SHP77 (cell line): ENCODE measurements around the gene TSPAN18.

Experiments
- DNase-seq, 2 experiments: peaks; one replicate each; lab custom pipeline; 2025; lab: John Stamatoyannopoulos, UW

The TSPAN18 gene

DNA sequence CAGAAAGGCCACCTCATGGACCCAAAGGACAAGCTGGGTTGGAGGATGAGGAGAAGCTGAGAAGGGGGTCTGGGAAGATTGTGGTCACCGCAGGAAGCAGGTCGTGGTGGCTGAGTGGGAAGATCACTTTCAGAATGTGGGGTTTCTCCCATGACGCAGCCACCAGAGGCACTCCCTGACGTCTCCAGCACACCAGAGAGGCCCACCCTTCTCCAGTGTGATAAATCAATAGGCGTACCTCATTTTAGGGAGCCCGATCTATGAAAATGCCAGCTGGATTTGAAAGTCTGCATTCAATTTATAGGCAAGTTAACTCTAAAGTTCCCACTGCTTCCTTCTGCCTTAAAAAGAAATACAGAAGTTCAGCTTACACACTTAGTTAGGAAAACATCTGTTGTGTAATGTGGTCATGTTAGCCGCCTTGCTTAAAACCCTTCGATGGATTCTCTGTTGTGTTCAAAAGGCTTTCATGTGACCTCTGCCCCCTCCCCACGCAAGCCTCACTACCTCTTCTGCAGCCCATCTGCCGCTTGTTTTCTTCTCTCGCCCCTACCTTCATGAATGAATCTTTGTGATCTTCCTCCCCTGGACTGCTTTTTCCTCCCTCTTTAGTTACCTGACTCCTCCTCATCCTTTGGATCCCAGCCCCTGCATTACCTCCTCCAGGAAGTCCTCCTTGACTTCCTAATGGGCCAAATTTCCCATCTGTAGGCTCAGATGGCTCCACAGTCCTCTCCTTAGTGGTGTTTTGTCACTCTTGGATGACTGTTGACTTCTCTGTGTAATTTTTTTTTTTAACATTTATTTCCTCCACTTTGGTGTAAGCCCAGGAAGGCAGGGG is 10.7 kb downstream of the TSPAN18 start:
- DNase-seq, result no peak

DNA sequence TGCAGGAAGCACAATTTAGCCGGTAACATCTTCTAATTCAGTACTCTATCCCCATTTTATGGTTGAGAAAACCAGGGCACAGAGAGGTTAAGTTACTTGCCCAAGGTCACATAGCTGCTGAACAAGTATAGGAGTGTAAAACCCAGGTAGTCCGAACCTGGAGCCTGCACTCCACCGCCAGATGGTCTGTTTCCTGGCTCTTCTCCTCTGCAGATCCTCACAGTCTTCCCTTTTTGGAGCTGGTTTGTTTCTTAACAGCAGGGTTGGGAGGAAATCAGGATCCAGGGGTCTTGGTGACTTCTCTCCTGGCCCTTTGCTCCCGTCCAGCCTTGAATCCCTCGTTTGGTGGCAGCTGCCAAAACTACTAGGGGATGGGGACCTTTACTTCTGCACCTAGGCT is 12.0 kb downstream of the TSPAN18 start:
- DNase-seq, result no peak

DNA sequence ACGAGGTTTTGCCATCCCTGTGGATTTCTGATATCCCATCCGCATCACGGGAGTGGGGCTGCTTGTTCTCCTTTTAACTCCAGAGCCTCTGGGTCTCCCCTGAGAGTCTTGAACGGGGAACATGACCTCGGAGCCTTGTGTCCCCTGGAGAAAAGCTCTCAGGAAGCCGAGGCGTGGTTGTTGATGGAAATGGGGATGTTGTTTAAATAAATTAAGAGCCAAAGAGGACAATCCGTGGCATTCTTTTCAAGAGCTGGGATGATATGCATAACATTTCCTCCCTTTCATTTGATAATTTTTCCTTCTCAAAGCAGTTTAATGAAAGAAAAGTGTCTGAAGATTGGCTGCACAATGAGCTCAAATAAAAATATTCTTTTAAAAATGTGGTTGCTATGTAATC is 14.2 kb downstream of the TSPAN18 start:
- no peak for DNase-seq

GRCh38 chr11:44741976-44742375 is 15.2 kb downstream of the TSPAN18 start:
- DNase-seq, result no peak

DNA sequence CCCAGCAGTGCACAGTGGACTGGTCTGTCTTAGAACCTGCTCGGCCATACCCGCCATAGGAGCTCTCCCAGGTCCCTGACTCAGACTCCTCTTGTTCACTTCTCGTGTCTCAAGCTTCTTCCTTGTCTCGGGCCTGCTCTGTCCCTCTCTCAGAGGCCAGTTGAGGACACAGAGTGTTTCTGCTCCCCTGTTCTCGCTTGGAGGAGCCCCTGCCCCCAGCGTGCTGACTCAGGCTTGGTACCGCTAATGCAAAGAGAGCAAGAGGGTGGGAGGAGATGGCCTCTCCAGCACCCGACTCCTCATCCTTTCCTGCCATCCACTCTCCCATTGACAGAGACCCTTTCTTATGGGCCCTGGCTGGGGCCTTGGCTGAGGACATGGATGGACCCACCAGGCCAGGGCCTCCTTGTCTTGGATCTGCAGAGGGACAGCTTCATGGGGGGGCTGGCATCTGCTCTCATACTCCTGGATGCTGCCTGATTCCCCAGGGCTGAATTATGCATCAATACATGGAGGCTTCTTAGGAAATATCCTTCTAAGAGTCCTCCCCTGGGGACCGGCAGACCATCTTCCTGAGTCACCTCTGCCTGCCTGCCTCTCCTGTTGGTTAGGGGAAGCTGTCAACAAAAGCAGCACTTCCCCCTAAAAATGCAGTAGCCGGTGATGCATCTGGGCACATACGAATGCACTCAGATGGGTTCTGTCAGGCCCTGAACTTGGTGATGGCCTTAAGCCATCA is 15.9 kb downstream of the TSPAN18 start:
- DNase-seq, result no peak

DNA sequence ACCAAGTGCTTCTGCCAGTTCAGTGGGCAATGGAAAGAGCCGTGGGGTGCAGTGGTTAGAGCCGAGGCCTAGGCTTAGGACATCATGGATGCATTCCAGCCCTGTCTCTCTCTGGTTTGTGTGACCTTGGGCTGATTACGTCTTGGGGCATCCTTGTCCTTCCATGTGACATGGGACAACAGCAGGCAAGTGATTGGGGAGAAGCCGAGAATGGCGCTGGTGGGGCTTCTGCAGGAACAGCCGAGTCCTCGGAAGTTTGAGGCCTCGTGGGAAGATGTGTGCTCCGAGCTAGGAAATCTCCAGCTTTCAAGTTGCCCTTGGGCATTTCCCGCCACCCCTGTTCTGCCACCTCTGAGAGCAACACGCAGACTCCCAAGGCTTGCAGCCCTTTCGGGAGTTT is 16.6 kb downstream of the TSPAN18 start:
- DNase-seq, result no peak

- no peak for DNase-seq
Observed at GRCh38 chr11:44743959-44744557, 17.3 kb downstream of the TSPAN18 start.

DNA sequence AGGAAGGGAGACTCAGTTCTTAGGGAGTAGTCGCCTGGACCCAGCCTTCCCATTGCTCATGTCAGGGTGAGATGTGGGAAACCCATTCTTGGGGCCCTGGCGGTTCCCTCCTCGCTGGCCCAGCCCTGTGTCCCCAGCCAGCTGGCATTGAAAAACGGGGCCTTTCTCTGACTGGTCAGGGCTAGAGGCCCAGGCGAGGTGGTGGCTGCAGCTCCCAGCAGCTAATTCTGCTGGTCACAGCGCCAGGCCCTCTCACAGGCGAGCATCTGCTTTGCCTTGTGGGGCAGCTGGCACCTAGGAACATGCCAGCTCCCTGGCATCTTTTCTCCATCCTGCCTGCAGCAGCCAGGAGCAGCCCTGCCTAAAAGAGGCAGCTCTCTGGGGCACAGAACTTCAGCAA is 20.1 kb downstream of the TSPAN18 start:
- no peak for DNase-seq

- DNase-seq, result no peak
Observed at GRCh38 chr11:44747316-44747715, 20.6 kb downstream of the TSPAN18 start.

DNA sequence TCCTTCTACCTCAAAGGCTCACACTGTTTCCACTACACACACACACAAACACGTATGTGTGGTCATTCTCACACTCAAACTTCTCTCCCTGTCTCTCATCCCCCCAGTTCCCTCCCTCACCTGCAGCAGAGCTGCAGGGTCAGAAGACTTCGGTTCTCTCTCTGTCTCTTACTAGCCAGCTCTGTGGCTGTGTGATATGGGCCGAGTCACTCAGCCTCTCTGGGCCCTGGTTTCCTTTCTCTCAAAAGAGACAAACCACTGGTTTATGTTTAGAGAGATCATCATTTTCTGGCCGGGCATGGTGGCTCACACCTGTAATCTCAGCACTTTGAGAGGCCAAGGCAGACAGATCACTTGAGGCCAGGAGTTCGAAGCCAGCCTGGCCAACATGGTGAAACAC is 21.1 kb downstream of the TSPAN18 start:
- DNase-seq, result no peak

DNA sequence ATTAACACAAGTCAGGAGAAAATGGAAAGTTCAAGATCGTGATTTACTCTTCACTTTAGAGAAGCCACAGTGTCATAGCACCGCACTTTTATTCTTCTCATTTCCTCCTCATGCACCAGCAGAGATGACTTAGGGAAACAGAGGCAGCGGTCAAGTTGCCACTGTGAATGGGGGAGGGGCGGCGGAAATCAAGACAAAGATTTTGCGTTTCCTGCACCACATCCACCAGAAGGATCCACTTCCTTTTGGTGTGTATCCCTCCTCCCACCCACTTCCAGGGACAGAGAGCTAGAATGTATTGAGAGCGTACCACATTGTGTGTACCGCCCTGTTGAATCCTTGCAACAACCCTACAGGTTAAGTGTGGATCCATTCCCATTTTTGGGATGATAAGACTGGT is 21.8 kb downstream of the TSPAN18 start:
- no peak for DNase-seq

DNA sequence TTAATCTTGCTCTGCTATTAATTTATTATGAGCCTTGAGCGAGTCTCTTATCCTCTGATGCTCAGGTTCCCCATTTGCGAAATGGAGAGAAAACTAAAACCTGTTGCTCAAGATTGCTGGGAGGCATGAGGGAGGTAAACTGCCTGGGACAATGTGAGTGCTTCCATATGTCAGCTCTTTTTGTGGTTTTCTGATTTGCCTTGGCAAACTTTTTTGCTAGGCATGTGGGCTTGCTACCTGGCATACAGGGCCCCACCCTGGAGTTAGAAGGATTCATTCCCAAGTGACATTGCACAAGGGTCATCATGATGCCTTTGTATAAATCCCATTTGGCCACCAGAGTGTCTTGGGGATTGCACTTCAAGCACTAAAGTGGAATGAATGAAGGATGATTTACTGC is 22.4 kb downstream of the TSPAN18 start:
- DNase-seq, result no peak

GRCh38 chr11:44750551-44751465 is 24.0 kb downstream of the TSPAN18 start:
- no peak for DNase-seq

- no peak for DNase-seq
Observed at GRCh38 chr11:44752300-44752699, 25.5 kb downstream of the TSPAN18 start.

DNA sequence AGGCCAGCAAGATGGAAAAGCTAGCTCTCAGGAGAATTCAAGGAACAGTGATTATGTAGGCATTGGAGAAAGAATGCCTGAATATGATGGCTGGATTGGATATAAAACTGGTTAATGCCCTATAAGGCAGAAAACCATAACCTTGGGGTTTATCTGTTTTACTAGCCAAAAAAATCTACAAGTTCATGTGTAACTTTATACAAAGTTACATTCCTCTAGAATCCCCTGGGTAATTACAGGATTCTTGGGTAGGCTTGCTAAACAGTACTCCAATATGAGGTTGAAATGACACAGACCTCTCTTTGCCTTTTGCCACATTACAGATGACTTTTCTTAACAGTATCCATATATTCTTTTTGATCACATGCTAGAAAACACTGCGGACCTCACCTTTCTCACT is 26.0 kb downstream of the TSPAN18 start:
- no peak for DNase-seq

GRCh38 chr11:44753961-44754645 is 27.3 kb downstream of the TSPAN18 start:
- DNase-seq, result no peak

DNA sequence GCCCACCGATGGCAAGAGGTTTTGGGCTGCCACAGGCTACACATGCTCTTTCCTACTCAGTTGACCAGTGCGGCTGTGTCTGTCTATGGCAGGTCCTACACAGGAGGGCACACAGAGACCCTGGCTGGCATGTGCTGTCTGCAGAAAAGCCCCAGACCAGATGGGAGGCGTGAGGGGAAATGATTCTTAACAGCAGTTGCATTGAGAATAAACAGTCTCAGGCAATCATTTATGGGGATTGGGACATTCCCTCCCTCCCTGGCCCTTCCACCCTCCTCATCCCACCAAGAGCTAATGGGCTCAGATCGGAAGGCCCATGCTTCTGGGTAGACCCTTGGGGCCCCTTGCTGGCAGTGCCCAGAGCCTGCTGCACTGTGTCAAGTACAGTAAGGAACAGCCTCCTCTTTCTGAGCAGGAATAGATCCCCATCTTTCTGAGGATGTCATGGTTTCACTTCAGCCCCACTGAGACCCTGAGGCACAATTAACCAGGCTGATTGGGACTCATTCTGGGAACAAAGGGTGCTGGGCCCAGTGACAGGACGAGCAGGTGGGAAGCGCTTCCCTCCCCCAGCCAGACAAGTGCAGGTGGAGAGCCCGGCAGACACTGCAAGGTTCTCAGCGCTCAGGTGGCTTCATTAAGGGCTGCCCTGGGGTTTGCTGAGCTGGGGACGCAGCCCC is 28.3 kb downstream of the TSPAN18 start:
- DNase-seq, result no peak

DNA sequence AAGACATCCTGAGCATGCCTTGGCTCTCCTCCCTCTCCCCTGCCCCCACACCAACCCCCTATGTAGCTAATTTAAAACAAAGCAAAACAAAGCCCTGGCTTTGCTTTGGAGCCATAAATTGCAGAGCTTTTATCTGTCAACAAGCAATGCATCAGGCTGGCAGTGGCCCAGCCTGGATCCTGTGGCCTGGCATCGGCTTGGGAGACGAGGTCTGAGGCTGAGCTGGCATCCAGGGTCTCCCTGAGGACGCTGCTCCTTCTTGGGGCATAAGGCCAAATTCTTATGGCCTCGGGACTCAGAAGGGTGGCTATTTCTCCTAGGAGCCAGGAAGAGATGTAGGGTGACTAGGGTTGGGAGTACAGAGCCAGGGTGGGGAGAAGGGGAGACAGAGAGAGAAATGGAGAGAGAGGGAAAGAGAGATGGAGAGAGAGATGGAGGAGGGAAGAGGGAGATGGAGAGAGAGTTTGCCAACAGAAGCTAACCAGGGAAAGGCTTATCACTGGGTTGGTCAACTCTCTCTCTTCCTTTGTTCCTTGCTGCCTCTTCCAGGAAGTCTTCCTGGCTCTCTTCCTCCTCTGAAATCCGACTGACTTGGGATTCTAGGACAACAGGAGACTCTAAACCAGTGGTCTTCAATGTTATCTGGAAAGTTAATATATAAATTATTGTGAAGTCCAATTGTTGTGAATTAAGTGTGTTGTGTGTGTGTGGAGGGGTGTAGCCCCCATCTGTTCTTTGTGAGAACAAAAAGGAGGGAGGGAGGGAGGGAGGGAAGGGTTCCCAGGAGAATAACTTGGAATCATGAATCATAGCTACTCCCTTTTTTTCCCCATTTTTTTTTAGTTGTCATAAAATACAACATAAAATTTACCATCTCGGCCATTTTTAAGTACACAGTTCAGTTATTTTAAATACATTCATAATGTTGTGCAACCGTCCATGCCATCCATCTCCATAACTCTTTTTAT is 29.1 kb downstream of the TSPAN18 start:
- no peak for DNase-seq

- DNase-seq, result no peak
Observed at GRCh38 chr11:44758983-44759382, 32.2 kb downstream of the TSPAN18 start.
